SK-N-SH (cell line): ENCODE data around the gene FOXA2.

Experiments used
- ELF1 ChIP-seq: IDR thresholded peaks from 2 replicates; pipeline ENCODE4 v1.4.0; 2012
- EP300 ChIP-seq, 2 experiments: IDR thresholded peaks; 2 replicates each; pipeline versions ENCODE4 v1.4.0 to v1.6.1; 2012; ENCODE audit warnings: borderline replicate concordance in 1 of 2, low read depth in 1 of 2, low read length in 1 of 2
- EZH2phosphoT487 ChIP-seq: fragments of 200-600 bp; sonication (generic); IDR thresholded peaks from 2 replicates; pipeline ENCODE4 v1.6.1; 2017; ENCODE audit warnings: low read depth, mixed run types, mild to moderate bottlenecking, antibody characterized with exemption, moderate library complexity, borderline replicate concordance
- FOXM1 ChIP-seq: IDR thresholded peaks from 2 replicates; pipeline ENCODE4 v1.4.0; 2012; ENCODE audit warnings: low read depth, mild to moderate bottlenecking
- POLR2AphosphoS5 ChIP-seq: IDR thresholded peaks from 2 replicates; pipeline ENCODE4 v1.6.1; 2012; ENCODE audit warnings: low read depth, low read length
- SIN3A ChIP-seq: IDR thresholded peaks from 2 replicates; pipeline ENCODE4 v1.6.1; 2012; ENCODE audit warnings: low read depth, mild to moderate bottlenecking, low read length, moderate library complexity, borderline replicate concordance
- TF ChIP-seq, protein P1 (sequence below): fragments of 200-600 bp; sonication (generic); IDR thresholded peaks from 2 replicates; pipeline ENCODE4 v1.6.1; 2017; ENCODE audit warnings: antibody characterized with exemption, mild to moderate bottlenecking, moderate library complexity
- TF ChIP-seq, protein P2 (sequence below): IDR thresholded peaks from 2 replicates; pipeline ENCODE4 v1.4.0; 2012; ENCODE audit warnings: low read depth
- TF ChIP-seq, protein P3 (sequence below): fragments of 150-350 bp; IDR thresholded peaks from 2 replicates; pipeline ENCODE4 v1.6.1; 2017; ENCODE audit warnings: antibody characterized with exemption, low read length, low read depth, borderline replicate concordance

DNA sequence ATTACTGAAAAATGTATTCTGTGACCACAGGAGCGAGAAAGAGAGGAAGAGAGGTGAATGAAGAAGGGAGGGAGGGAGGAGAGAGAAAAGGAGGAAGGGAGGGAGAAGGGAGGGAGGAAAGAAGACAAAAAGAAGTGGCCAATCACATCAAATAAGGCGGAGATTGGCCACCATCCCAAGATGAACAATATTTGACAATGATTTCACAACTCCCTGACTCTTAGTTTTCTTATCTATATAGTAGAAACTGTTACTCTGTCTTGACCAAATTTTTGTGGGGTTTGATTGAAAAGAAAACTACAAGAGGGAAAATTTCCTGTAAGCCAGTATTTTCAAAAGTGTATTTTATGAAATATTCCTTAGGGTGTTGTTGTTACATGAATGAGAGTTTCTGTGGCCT, 52.6 kb downstream of the FOXA2 start:
- TF ChIP-seq POLR2AphosphoS5 (no peak), EZH2phosphoT487 (no peak), ELF1 (no peak), FOXM1 (no peak), SIN3A (no peak), EP300 (IDR thresholded peaks at IDR 0.05; ENCODE audit: borderline replicate concordance in 1 of 2, low read depth in 1 of 2, low read length in 1 of 2) (no peak)
- TF ChIP-seq, protein P1, sequence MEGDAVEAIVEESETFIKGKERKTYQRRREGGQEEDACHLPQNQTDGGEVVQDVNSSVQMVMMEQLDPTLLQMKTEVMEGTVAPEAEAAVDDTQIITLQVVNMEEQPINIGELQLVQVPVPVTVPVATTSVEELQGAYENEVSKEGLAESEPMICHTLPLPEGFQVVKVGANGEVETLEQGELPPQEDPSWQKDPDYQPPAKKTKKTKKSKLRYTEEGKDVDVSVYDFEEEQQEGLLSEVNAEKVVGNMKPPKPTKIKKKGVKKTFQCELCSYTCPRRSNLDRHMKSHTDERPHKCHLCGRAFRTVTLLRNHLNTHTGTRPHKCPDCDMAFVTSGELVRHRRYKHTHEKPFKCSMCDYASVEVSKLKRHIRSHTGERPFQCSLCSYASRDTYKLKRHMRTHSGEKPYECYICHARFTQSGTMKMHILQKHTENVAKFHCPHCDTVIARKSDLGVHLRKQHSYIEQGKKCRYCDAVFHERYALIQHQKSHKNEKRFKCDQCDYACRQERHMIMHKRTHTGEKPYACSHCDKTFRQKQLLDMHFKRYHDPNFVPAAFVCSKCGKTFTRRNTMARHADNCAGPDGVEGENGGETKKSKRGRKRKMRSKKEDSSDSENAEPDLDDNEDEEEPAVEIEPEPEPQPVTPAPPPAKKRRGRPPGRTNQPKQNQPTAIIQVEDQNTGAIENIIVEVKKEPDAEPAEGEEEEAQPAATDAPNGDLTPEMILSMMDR, result no peak
- TF ChIP-seq, protein P2, sequence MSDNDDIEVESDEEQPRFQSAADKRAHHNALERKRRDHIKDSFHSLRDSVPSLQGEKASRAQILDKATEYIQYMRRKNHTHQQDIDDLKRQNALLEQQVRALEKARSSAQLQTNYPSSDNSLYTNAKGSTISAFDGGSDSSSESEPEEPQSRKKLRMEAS, result no peak
- TF ChIP-seq, protein P3, sequence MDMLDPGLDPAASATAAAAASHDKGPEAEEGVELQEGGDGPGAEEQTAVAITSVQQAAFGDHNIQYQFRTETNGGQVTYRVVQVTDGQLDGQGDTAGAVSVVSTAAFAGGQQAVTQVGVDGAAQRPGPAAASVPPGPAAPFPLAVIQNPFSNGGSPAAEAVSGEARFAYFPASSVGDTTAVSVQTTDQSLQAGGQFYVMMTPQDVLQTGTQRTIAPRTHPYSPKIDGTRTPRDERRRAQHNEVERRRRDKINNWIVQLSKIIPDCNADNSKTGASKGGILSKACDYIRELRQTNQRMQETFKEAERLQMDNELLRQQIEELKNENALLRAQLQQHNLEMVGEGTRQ, result no peak
